Subcutaneous adipose tissue (tissue), 4 donors: Measurements from ENCODE around the gene ADD2. TPM values are rescaled to one million over a fixed set of nuclear protein-coding genes. Genes with fewer than 3 reads are reported as not detected.

Experiments used
- CTCF ChIP-seq: fragments of 450-650 bp; IDR thresholded peaks from one replicate; pipeline ENCODE4 v1.5.1; 2016; ENCODE audit warnings: low read depth, mild to moderate bottlenecking, control low read depth, antibody characterized with exemption, moderate library complexity
- total RNA-seq, 4 donors: library from RNA; depleted of rRNA; stranded (reverse); fragments of >200 nt; gene quantifications; one replicate each; pipeline ENCODE4 v1.1.0, GENCODE V29; 2016

Gene ADD2
- total RNA-seq, 4 donors from 2014 or later, result 0.75 to 2.9 (median 1.3) TPM

- no peak for TF ChIP-seq CTCF
Measured at GRCh38 chr2:70712916-70713315, 55.1 kb downstream of the ADD2 start.

- no peak for TF ChIP-seq CTCF
Measured at GRCh38 chr2:70711191-70711590, 56.8 kb downstream of the ADD2 start.

- no peak for TF ChIP-seq CTCF
Measured at GRCh38 chr2:70710038-70710690, 57.8 kb downstream of the ADD2 start.

GRCh38 chr2:70709275-70710037 is 58.5 kb downstream of the ADD2 start:
- TF ChIP-seq CTCF, result no peak

GRCh38 chr2:70708376-70709199 is 59.4 kb downstream of the ADD2 start:
- no peak for TF ChIP-seq CTCF

- TF ChIP-seq CTCF, result no peak
Measured at GRCh38 chr2:70707706-70708105, 60.3 kb downstream of the ADD2 start.
